H1 (cell line): ENCODE results near the gene SNAP25. TPM values are rescaled to one million over a fixed set of nuclear protein-coding genes. Genes with fewer than 3 reads are reported as not detected.

Source experiments
- CTCF ChIA-PET: fragments of 300-600 bp; sonication (Branson Sonifier 250); formaldehyde crosslinking; loops from one replicate; lab custom pipeline; 2021; ENCODE audit not compliant: partially characterized antibody; lab: Charles Lee
- POLR2A ChIA-PET: fragments of 300-600 bp; sonication (Branson Sonifier 250); formaldehyde crosslinking; loops from one replicate; lab custom pipeline; 2021; ENCODE audit warnings: inconsistent platforms; ENCODE audit not compliant: partially characterized antibody; lab: Charles Lee
- DNase-seq, 2 experiments: peaks; one replicate each; pipeline versions ENCODE4 v3.0.0 to v3.0.0-alpha.2; 2010 to 2022; ENCODE audit warnings: low spot score in 2 of 2, low read depth in 1 of 2, mixed read lengths in 1 of 2
- FAIRE-seq: peaks from 2 replicates; lab custom pipeline; 2011; peaks lifted over from hg19 to GRCh38; lab: Jason Lieb, UNC
- H2AFZ ChIP-seq: 2 replicates; pipeline ENCODE4 v1.8.1; 2012; ENCODE audit warnings: low read length, inconsistent platforms
- H2AK5ac ChIP-seq: 2 replicates; pipeline ENCODE4 v1.6.1; 2013; ENCODE audit warnings: low read depth, low read length
- H2BK120ac ChIP-seq: replicated peaks from 2 replicates; pipeline ENCODE3; 2013; ENCODE audit warnings: low read depth, low read length, inconsistent platforms
- H2BK12ac ChIP-seq: 2 replicates; pipeline ENCODE4 v1.6.1; 2013; ENCODE audit warnings: low read depth, low read length
- H2BK15ac ChIP-seq: 2 replicates; pipeline ENCODE4 v1.6.1; 2013; ENCODE audit warnings: low read length
- H2BK20ac ChIP-seq: 2 replicates; pipeline ENCODE4 v1.6.1; 2013; ENCODE audit warnings: low read length
- H2BK5ac ChIP-seq: 2 replicates; pipeline ENCODE4 v1.6.1; 2013; ENCODE audit warnings: low read depth, low read length
- H3K14ac ChIP-seq: 2 replicates; pipeline ENCODE4 v1.6.1; 2013; ENCODE audit warnings: inconsistent platforms; ENCODE audit not compliant: insufficient read length
- H3K18ac ChIP-seq: 2 replicates; pipeline ENCODE4 v1.6.1; 2013; ENCODE audit warnings: low read length; ENCODE audit errors: extremely low read depth
- H3K23ac ChIP-seq: 2 replicates; pipeline ENCODE4 v1.6.1; 2013; ENCODE audit warnings: inconsistent platforms; ENCODE audit not compliant: insufficient read length
- H3K23me2 ChIP-seq: 2 replicates; pipeline ENCODE4 v1.6.1; 2013; ENCODE audit warnings: low read depth, low read length
- H3K27ac ChIP-seq: 2 replicates; pipeline ENCODE4 v1.6.1; 2011; ENCODE audit warnings: low read depth, low read length, inconsistent platforms
- H3K27me3 ChIP-seq, 4 experiments: replicated peaks in 1 of 4; 1 replicate in 1 of 4; 2 replicates in 3 of 4; pipeline versions ENCODE4 v1.6.1 to v1.8.1; 2011 to 2013; ENCODE audit warnings: low read length in 3 of 4, mild to moderate bottlenecking in 3 of 4, inconsistent platforms in 2 of 4, mixed read lengths in 2 of 4, moderate library complexity in 1 of 4; ENCODE audit not compliant: control insufficient read depth in 3 of 4, insufficient read depth in 3 of 4; ENCODE audit errors: extremely low read depth in 1 of 4
- H3K36me3 ChIP-seq, 4 experiments: 2 replicates each; pipeline versions ENCODE4 v1.6.1 to v1.8.1; 2011 to 2013; ENCODE audit warnings: mild to moderate bottlenecking in 4 of 4, low read length in 3 of 4, moderate library complexity in 2 of 4, control low read depth in 1 of 4, inconsistent platforms in 1 of 4; ENCODE audit not compliant: insufficient read depth in 4 of 4, control insufficient read depth in 2 of 4
- H3K4ac ChIP-seq: replicated peaks from 2 replicates; pipeline ENCODE3; 2013; ENCODE audit warnings: low read length, low read depth, mixed read lengths, inconsistent platforms; ENCODE audit not compliant: insufficient read length
- H3K4me1 ChIP-seq, 4 experiments: replicated peaks in 1 of 4; 1 replicate in 1 of 4; 2 replicates in 3 of 4; pipeline versions ENCODE4 v1.6.1 to v1.8.1; 2011 to 2013; ENCODE audit warnings: low read length in 3 of 4, inconsistent platforms in 2 of 4, mixed read lengths in 1 of 4; ENCODE audit not compliant: insufficient read depth in 4 of 4, control insufficient read depth in 3 of 4
- H3K4me2 ChIP-seq, 2 experiments: 2 replicates each; pipeline versions ENCODE4 v1.6.1 to v1.8.1; 2011 to 2013; ENCODE audit warnings: low read depth in 2 of 2, low read length in 2 of 2, control low read depth in 1 of 2, inconsistent platforms in 1 of 2, mild to moderate bottlenecking in 1 of 2; ENCODE audit not compliant: insufficient read depth in 1 of 2
- H3K4me3 ChIP-seq, 4 experiments: fragments of 200-600, 300-600 bp in 1 of 4; sonication (generic), shearing (Covaris generic), sonication (Bioruptor Twin) in 1 of 4; 2 replicates each; pipeline versions ENCODE4 v1.5.1 to v1.8.1; 2011 to 2016; ENCODE audit warnings: low read length in 4 of 4, low read depth in 3 of 4, control low read depth in 2 of 4, inconsistent platforms in 2 of 4, mild to moderate bottlenecking in 2 of 4, mixed read lengths in 1 of 4, moderate library complexity in 1 of 4; ENCODE audit not compliant: insufficient read depth in 2 of 4; ENCODE audit errors: extremely low read depth in 1 of 4
- H3K56ac ChIP-seq: replicated peaks from 2 replicates; pipeline ENCODE3; 2013; ENCODE audit warnings: low read depth, mild to moderate bottlenecking, mixed read lengths, low read length, inconsistent platforms; ENCODE audit not compliant: insufficient read length
- H3K79me1 ChIP-seq: 2 replicates; pipeline ENCODE4 v1.6.1; 2013; ENCODE audit warnings: low read depth, low read length, control low read depth
- H3K79me2 ChIP-seq, 2 experiments: 2 replicates each; pipeline versions ENCODE4 v1.6.1 to v1.8.1; 2012 to 2013; ENCODE audit warnings: low read length in 2 of 2, mild to moderate bottlenecking in 2 of 2, inconsistent platforms in 1 of 2; ENCODE audit not compliant: insufficient read depth in 2 of 2, control insufficient read depth in 1 of 2
- H3K9ac ChIP-seq, 4 experiments: replicated peaks in 1 of 4; 1 replicate in 1 of 4; 2 replicates in 3 of 4; pipeline versions ENCODE4 v1.6.1 to v1.8.1; 2011 to 2013; ENCODE audit warnings: low read depth in 3 of 4, low read length in 3 of 4, control low read depth in 2 of 4, mild to moderate bottlenecking in 2 of 4, moderate library complexity in 2 of 4, inconsistent platforms in 1 of 4; ENCODE audit errors: extremely low read depth in 1 of 4
- H3K9me3 ChIP-seq, 2 experiments: 2 replicates each; pipeline versions ENCODE4 v1.6.1 to v1.8.1; 2012 to 2013; ENCODE audit warnings: mild to moderate bottlenecking in 2 of 2, moderate library complexity in 2 of 2, control low read depth in 1 of 2, inconsistent platforms in 1 of 2, low read depth in 1 of 2, low read length in 1 of 2, mixed read lengths in 1 of 2; ENCODE audit not compliant: insufficient read depth in 2 of 2
- H4K20me1 ChIP-seq, 2 experiments: replicated peaks in 1 of 2; 2 replicates each; pipeline versions ENCODE3 to v1.8.1; 2011 to 2013; ENCODE audit warnings: inconsistent platforms in 2 of 2, low read length in 2 of 2, mild to moderate bottlenecking in 1 of 2; ENCODE audit not compliant: insufficient read depth in 2 of 2, control insufficient read depth in 1 of 2
- H4K5ac ChIP-seq: 2 replicates; pipeline ENCODE4 v1.6.1; 2013; ENCODE audit warnings: low read length, low read depth, mixed read lengths, inconsistent platforms; ENCODE audit not compliant: insufficient read length
- H4K8ac ChIP-seq: 2 replicates; pipeline ENCODE4 v1.8.0; 2013; ENCODE audit warnings: mild to moderate bottlenecking, moderate library complexity, low read length, inconsistent platforms; ENCODE audit not compliant: insufficient read depth; ENCODE audit errors: extremely low read depth
- H4K91ac ChIP-seq: replicated peaks from 2 replicates; pipeline ENCODE3; 2013; ENCODE audit warnings: low read length, mixed read lengths, inconsistent platforms; ENCODE audit not compliant: insufficient read length
- BCL11A ChIP-seq, 2 experiments: IDR thresholded peaks; one replicate each; pipeline ENCODE4 v1.6.1; 2011; ENCODE audit warnings: low read depth in 2 of 2, low read length in 2 of 2, mild to moderate bottlenecking in 2 of 2
- CTBP2 ChIP-seq: IDR thresholded peaks from 2 replicates; pipeline ENCODE4 v1.7.0; 2011; ENCODE audit warnings: borderline replicate concordance, mild to moderate bottlenecking, moderate library complexity, mixed read lengths, low read length; ENCODE audit not compliant: insufficient read depth, insufficient read length
- FOSL1 ChIP-seq: IDR thresholded peaks from 2 replicates; pipeline ENCODE4 v1.6.1; 2011; ENCODE audit warnings: mild to moderate bottlenecking, low read depth, low read length, moderate library complexity; ENCODE audit not compliant: insufficient read depth
- HDAC6 ChIP-seq: IDR thresholded peaks from one replicate; pipeline ENCODE4 v1.7.1; 2012; ENCODE audit warnings: low read depth, mild to moderate bottlenecking, inconsistent platforms, low read length, moderate library complexity
- JUND ChIP-seq: IDR thresholded peaks from 2 replicates; pipeline ENCODE4 v1.6.1; 2011; ENCODE audit warnings: mild to moderate bottlenecking, improper control_type of control experiment, low read length
- MAFK ChIP-seq: IDR thresholded peaks from 2 replicates; pipeline ENCODE4 v1.6.1; 2012; ENCODE audit warnings: low read depth, mild to moderate bottlenecking, improper control_type of control experiment, low read length
- MAX ChIP-seq: IDR thresholded peaks from 2 replicates; pipeline ENCODE4 v1.6.1; 2012; ENCODE audit warnings: inconsistent platforms
- POLR2A ChIP-seq, 2 experiments: IDR thresholded peaks; 1 replicate in 1 of 2; 2 replicates in 1 of 2; pipeline ENCODE4 v1.6.1; 2011; ENCODE audit warnings: low read depth in 2 of 2, low read length in 2 of 2, mild to moderate bottlenecking in 2 of 2; ENCODE audit errors: control extremely low read depth in 1 of 2
- SIN3A ChIP-seq, 2 experiments: IDR thresholded peaks in 1 of 2; conservative IDR thresholded peaks in 1 of 2; 2 replicates each; pipeline ENCODE4 v1.6.1; 2011 to 2012; ENCODE audit warnings: low read length in 2 of 2, improper control_type of control experiment in 1 of 2, low read depth in 1 of 2, mild to moderate bottlenecking in 1 of 2
- WGBS, 2 experiments: shearing (Covaris generic) in 1 of 2; methylation state at CpG; one replicate each; pipeline versions ENCODE4 v1.1.6 to v1.1.7; 2013 to 2015; ENCODE audit warnings: low lambda C conversion rate in 2 of 2, mixed read lengths in 2 of 2, inconsistent platforms in 1 of 2, low coverage in 1 of 2, missing lambda C conversion rate in 1 of 2; ENCODE audit not compliant: insufficient replicate concordance in 2 of 2, insufficient coverage in 1 of 2, insufficient read length in 1 of 2; ENCODE audit errors: extremely low coverage in 1 of 2, missing lambda C conversion rate in 1 of 2; 5-methylcytosine and 5-hydroxymethylcytosine counted together
- polyA plus RNA-seq, 7 experiments: library from polyadenylated mRNA; depleted of rRNA in 3 of 7; stranded (reverse) in 5 of 7; unstranded in 2 of 7; fragments of >200 nt in 5 of 7; fragments of 200-250 nt in 2 of 7; gene quantifications; 1 replicate in 5 of 7; 2 replicates in 1 of 7; 4 replicates in 1 of 7; pipeline versions ENCODE4 v1.2.1 to v1.2.3, GENCODE V29; 2011 to 2013; ENCODE audit warnings: missing spikeins in 2 of 7, mixed read lengths in 2 of 7
- total RNA-seq: library from RNA; stranded (reverse); fragmentation: NEBNext Ultra II Directional; extraction: Animal tissue kit (Norgen Biotek cat#: 25700); gene quantifications from 2 replicates; pipeline ENCODE4 v1.2.1, GENCODE V29; 2021

SNAP25 gene
- total and polyA plus RNA-seq, 2 of the 8 experiments (the other 6 are each of a cell fraction or from before 2014, with no cell fraction given) = 0.51 to 0.52 TPM

GRCh38 chr20:10239954-10240353 is 21.3 kb downstream of the SNAP25 start:
- Histone ChIP-seq H3K79me1 (no peaks in the 10 kb centered on the region; the same call in 1 of the 2 replicates), H2BK12ac (no peak overlapping the region), H3K18ac (no peak overlapping the region), H3K9ac (no peak overlapping the region), H3K23ac (no peak overlapping the region), H3K9me3 (no peaks in the 10 kb centered on the region), H4K91ac (no peak overlapping the region), H3K56ac (no peak overlapping the region), H4K20me1 (no peaks in the 10 kb centered on the region), H3K4me2 (no peak overlapping the region), H3K23me2 (no peaks in the 10 kb centered on the region), H3K27ac (no peak overlapping the region), H3K79me2 (no peaks in the 10 kb centered on the region), H3K36me3 (no peaks in the 10 kb centered on the region), H4K5ac (no peak overlapping the region), H2BK120ac (no peak overlapping the region), H3K27me3 (no peaks in the 10 kb centered on the region), H3K4ac (no peak overlapping the region), H4K8ac (no peak overlapping the region), H3K4me3 (no peak overlapping the region), H3K14ac (no peak overlapping the region), H2AK5ac (no peak overlapping the region), H2BK20ac (no peak overlapping the region), H3K4me1 (peaks cover 2 to 8% (median 3%) of the 10 kb centered on the region in 4 experiments; a peak in 5 of 7 replicates), H2BK15ac (no peak overlapping the region), H2BK5ac (no peak overlapping the region), H2AFZ (no peak overlapping the region)
- ChIA-PET CTCF (interaction anchor here (1.0 to 1.2 kb wide), 2 partner anchors 118 to 150 kb away, joined by 4 read pairs; no protein-coding TSS in a partner anchor), POLR2A (no interaction called here)
- 66% methylated on average over 4 of the region's 4 CpGs; no CpG with 5 or more reads in 1 of the 2 experiments for WGBS, 2 experiments
- DNase-seq = no peak
- FAIRE-seq = no peak
- TF ChIP-seq CTBP2 (no peak), JUND (no peak), POLR2A (IDR thresholded peaks at IDR 0.05; ENCODE audit: control extremely low read depth in 1 of 2, low read depth in 2 of 2, low read length in 2 of 2) (no peak), HDAC6 (no peak), SIN3A (conservative IDR thresholded peaks at IDR 0.05 in 1 of 2, IDR thresholded peaks at IDR 0.05 in 1 of 2; ENCODE audit: low read depth in 1 of 2, low read length in 2 of 2) (no peak), MAFK (no peak), FOSL1 (no peak), MAX (no peak), BCL11A (IDR thresholded peaks at IDR 0.05; ENCODE audit: low read depth in 2 of 2, low read length in 2 of 2) (no peak)
